ENCODE measurements around the gene LRRC45. TPM values are rescaled to one million over a fixed set of nuclear protein-coding genes. Genes with fewer than 3 reads are reported as not detected.

LRRC45 gene
- total and polyA plus RNA-seq, 2 of the 4 experiments (the other 2 are of a cell fraction): 7.2 to 10.2 TPM

- Histone ChIP-seq H3K4me3 (ENCODE audit: insufficient read depth, low read depth, low read length) (no peak overlapping the region), H4K91ac (ENCODE audit: insufficient read depth, low read depth, low read length) (no peak overlapping the region), H3K4me2 (ENCODE audit: low read depth, low read length) (no peak overlapping the region), H2BK15ac (ENCODE audit: low read depth, low read length) (no peak overlapping the region), H3K27ac (ENCODE audit: insufficient read depth, low read length) (no peak overlapping the region), H3K27me3 (ENCODE audit: control insufficient read depth, insufficient read depth, low read length) (no peaks in the 10 kb centered on the region), H3K4ac (ENCODE audit: low read depth, low read length) (no peak overlapping the region), H3K9me3 (ENCODE audit: control insufficient read depth, insufficient read depth, low read length) (no peaks in the 10 kb centered on the region), H3K9me1 (ENCODE audit: insufficient read depth, low read length) (no peaks in the 10 kb centered on the region), H3K36me3 (ENCODE audit: control insufficient read depth, insufficient read depth, low read length) (peaks cover 10% of the 10 kb centered on the region), H2BK20ac (ENCODE audit: low read depth, low read length) (no peak overlapping the region), H3K18ac (ENCODE audit: low read depth, low read length) (no peak overlapping the region), H2AK5ac (ENCODE audit: low read depth, low read length) (no peak overlapping the region; the same call in 1 of the 2 replicates), H2AFZ (replicated peaks; ENCODE audit: low read length, poor library complexity) (peak overlapping the region; percentile 10), H3K14ac (replicated peaks; ENCODE audit: low read depth, low read length) (no peak overlapping the region), H3K23ac (ENCODE audit: low read depth, low read length) (no peak overlapping the region), H4K20me1 (ENCODE audit: insufficient read depth, low read length) (peaks cover 6% of the 10 kb centered on the region), H4K5ac (ENCODE audit: low read depth, low read length) (no peak overlapping the region), H2AK9ac (replicated peaks; ENCODE audit: low read depth, low read length, poor library complexity) (peak overlapping the region; percentile 19), H3K9ac (ENCODE audit: low read depth, low read length) (no peak overlapping the region), H2BK120ac (ENCODE audit: low read depth, low read length) (no peak overlapping the region), H3K56ac (ENCODE audit: extremely low read depth, insufficient read depth, low read length) (no peak overlapping the region), H2BK5ac (ENCODE audit: low read depth, low read length, poor library complexity, severe bottlenecking) (no peak overlapping the region), H4K8ac (ENCODE audit: low read depth in 2 of 2, low read length in 2 of 2) (no peak overlapping the region), H3K79me1 (ENCODE audit: low read depth in 1 of 2, low read length in 2 of 2) (peaks cover 9 to 27% of the 10 kb centered on the region in 2 experiments; a peak in 3 of 4 replicates), H3K4me1 (ENCODE audit: control insufficient read depth, insufficient read depth, low read length) (peaks cover 13% of the 10 kb centered on the region)
- TF ChIP-seq MXI1 (IDR thresholded peaks at IDR 0.05; ENCODE audit: borderline replicate concordance, low read depth, low read length) (no peak), MAZ (IDR thresholded peaks at IDR 0.05; ENCODE audit: borderline replicate concordance, low read depth, low read length) (no peak), FOS (IDR thresholded peaks at IDR 0.05; ENCODE audit: low read depth, low read length) (no peak), CHD1 (IDR thresholded peaks at IDR 0.05; ENCODE audit: low read depth, low read length) (no peak), CTCF (conservative IDR thresholded peaks at IDR 0.05; ENCODE audit: low read depth, low read length) (no peak), BHLHE40 (IDR thresholded peaks at IDR 0.05; ENCODE audit: low read depth, low read length) (no peak)
- dilution Hi-C loops (cut with HindIII; ENCODE audit: low sequenced_read_pairs, unreplicated experiment): no loop called here
- ChIA-PET POLR2A (ENCODE audit: unreplicated experiment) (no interaction called here), CTCF (no interaction called here)
- no TSS peak for BruUV-seq (replicated peaks)
- no peak for DNase-seq
- WGBS, 2 experiments (ENCODE audit: extremely low coverage in 2 of 2, insufficient read length in 1 of 2): 94% methylated on average over 20 of the region's 37 CpGs; no CpG with 5 or more reads in 1 of the 2 experiments
- no peak for ATAC-seq (ENCODE audit: low read depth)
- in situ Hi-C loops (cut with MboI; ENCODE audit: low sequenced_read_pairs): no loop called here
- intact Hi-C loops (cut with micrococcal nuclease): no loop called here
Measured at GRCh38 chr17:81993729-81994592, 29.1 kb upstream of the LRRC45 start.

Measured in IMR-90 (cell line).